Activated effector memory CD4-positive, alpha-beta T cell treated with anti-CD3 and anti-CD28 coated beads, Interleukin-2, amount 50 U/mL, for 16 hours (primary cell): ENCODE data around the gene GPC6.

Experiments
- DNase-seq: peaks from one replicate; pipeline ENCODE4 v3.0.0-alpha.2; 2020

Gene GPC6

GRCh38 chr13:94020426-94020825 is 793.8 kb downstream of the GPC6 start:
- DNase-seq: no peak

- DNase-seq: no peak
Measured at GRCh38 chr13:94020833-94021232, 794.2 kb downstream of the GPC6 start.

GRCh38 chr13:94028234-94028633 is 801.6 kb downstream of the GPC6 start:
- no peak for DNase-seq

- no peak for DNase-seq
Measured at GRCh38 chr13:94028650-94029049, 802.0 kb downstream of the GPC6 start.

- DNase-seq: no peak
Measured at GRCh38 chr13:94030415-94031119, 804.0 kb downstream of the GPC6 start.

- no peak for DNase-seq
Measured at GRCh38 chr13:94031609-94032008, 805.0 kb downstream of the GPC6 start.

- DNase-seq: no peak
Measured at GRCh38 chr13:94033098-94033497, 806.5 kb downstream of the GPC6 start.

- DNase-seq: no peak
Measured at GRCh38 chr13:94033830-94034642, 807.4 kb downstream of the GPC6 start.

GRCh38 chr13:94050039-94050438 is 823.4 kb downstream of the GPC6 start:
- no peak for DNase-seq

GRCh38 chr13:94050686-94051085 is 824.1 kb downstream of the GPC6 start:
- no peak for DNase-seq

- no peak for DNase-seq
Measured at GRCh38 chr13:94053986-94054593, 827.5 kb downstream of the GPC6 start.

GRCh38 chr13:94056362-94056990 is 829.9 kb downstream of the GPC6 start:
- no peak for DNase-seq

GRCh38 chr13:94057618-94058186 is 831.1 kb downstream of the GPC6 start:
- no peak for DNase-seq

GRCh38 chr13:94058821-94059360 is 832.3 kb downstream of the GPC6 start:
- no peak for DNase-seq

- no peak for DNase-seq
Measured at GRCh38 chr13:94061301-94061700, 834.7 kb downstream of the GPC6 start.

- DNase-seq: no peak
Measured at GRCh38 chr13:94063096-94063495, 836.5 kb downstream of the GPC6 start.

GRCh38 chr13:94063848-94064247 is 837.2 kb downstream of the GPC6 start:
- DNase-seq: no peak

GRCh38 chr13:94065741-94066140 is 839.1 kb downstream of the GPC6 start:
- DNase-seq: no peak

GRCh38 chr13:94073007-94073744 is 846.6 kb downstream of the GPC6 start:
- no peak for DNase-seq

- DNase-seq: no peak
Measured at GRCh38 chr13:94079876-94080275, 853.3 kb downstream of the GPC6 start.

GRCh38 chr13:94080527-94080926 is 853.9 kb downstream of the GPC6 start:
- no peak for DNase-seq

- no peak for DNase-seq
Measured at GRCh38 chr13:94087100-94087499, 860.5 kb downstream of the GPC6 start.
